AG09309 (cell line): Measurements from ENCODE around the gene GPR15LG.
"Not testable (repeated sequence)": the region's sequence is repeated elsewhere in the genome, so short reads cannot be mapped to it uniquely, and the experiment has no call there.

Source experiments
- DNase-seq: peaks from one replicate; pipeline ENCODE4 v3.0.0-alpha.2; 2010; ENCODE audit warnings: low read depth
- H3K4me3 ChIP-seq: 2 replicates; pipeline ENCODE4 v1.5.1; 2011; ENCODE audit warnings: mild to moderate bottlenecking, low read depth, low read length, moderate library complexity; ENCODE audit not compliant: control insufficient read depth
- TF ChIP-seq, protein P1 (sequence below): IDR thresholded peaks from 2 replicates; pipeline ENCODE4 v1.5.1; 2011; ENCODE audit warnings: mild to moderate bottlenecking, low read depth, low read length, inconsistent platforms; ENCODE audit not compliant: insufficient read depth, control insufficient read depth; ENCODE audit errors: missing control alignments

Gene GPR15LG

DNA sequence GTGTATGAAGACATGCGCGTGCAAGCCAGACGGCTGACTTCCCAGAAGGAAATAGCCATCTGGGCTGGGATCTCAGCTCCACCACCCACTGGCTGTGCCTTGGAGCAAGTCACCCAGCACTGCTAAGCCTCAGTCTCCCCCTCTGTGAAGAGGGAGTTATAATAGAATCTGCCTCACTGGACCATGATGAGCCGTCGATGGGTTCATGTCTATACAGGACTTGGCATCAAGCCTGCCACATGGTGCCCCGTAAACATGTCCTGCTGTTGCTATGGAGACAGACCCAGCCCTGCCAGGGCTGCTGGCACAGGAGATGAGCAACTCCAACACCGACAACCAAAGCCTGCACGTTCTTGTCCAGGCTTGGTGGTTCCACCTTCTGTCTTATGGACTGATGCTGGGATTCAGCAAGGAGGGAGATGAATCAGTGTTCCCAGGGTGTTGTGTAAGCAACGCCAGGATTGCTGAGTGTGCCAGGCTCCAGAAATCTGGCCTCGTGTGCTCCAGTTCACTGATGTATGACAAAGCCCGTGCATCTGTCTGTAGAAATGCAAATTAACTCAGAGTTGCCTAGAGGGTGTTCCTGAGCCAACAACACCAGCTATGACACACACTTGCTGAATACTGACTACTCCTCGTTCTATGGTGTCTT, 5.6 kb downstream of the GPR15LG start:
- TF ChIP-seq, protein P1, sequence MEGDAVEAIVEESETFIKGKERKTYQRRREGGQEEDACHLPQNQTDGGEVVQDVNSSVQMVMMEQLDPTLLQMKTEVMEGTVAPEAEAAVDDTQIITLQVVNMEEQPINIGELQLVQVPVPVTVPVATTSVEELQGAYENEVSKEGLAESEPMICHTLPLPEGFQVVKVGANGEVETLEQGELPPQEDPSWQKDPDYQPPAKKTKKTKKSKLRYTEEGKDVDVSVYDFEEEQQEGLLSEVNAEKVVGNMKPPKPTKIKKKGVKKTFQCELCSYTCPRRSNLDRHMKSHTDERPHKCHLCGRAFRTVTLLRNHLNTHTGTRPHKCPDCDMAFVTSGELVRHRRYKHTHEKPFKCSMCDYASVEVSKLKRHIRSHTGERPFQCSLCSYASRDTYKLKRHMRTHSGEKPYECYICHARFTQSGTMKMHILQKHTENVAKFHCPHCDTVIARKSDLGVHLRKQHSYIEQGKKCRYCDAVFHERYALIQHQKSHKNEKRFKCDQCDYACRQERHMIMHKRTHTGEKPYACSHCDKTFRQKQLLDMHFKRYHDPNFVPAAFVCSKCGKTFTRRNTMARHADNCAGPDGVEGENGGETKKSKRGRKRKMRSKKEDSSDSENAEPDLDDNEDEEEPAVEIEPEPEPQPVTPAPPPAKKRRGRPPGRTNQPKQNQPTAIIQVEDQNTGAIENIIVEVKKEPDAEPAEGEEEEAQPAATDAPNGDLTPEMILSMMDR: no peak
- no peak overlapping the region for H3K4me3 ChIP-seq
- peak; percentile 34 for DNase-seq

DNA sequence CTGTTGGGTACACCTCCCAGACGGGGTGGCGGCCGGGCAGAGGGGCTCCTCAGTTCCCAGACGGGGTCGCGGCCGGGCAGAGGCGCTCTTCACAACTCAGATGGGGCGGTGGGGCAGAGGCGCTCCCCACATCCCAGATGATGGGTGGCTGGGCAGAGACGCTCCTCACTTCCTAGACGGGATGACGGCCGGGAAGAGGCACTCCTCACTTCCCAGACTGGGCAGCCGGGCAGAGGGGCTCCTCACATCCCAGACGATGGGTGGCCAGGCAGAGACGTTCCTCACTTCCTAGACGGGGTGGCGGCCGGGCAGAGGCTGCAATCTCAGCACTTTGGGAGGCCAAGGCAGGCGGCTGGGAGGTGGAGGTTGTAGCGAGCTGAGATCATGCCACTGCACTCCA, 6.8 kb downstream of the GPR15LG start:
- H3K4me3 ChIP-seq, DNase-seq: not testable (repeated sequence)

DNA sequence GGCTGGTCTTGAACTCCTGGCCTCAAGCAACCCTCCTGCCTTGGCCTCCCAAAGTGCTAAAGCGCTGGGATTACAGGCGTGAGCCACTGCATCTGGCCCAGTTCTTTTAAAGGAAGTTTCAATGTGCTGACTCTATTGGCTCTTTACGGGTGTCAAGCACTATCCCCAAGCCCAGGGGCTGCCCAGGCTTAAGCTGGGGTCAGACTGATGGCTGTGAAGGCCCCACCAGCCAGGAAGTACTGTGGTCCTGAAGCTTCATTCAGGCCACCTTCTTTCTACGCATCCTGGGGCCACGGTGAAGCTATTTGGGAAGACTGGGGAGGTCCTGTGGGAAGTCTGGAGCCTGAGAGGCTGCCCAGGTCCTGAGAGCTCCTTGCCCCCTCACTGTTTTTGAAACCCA, 8.0 kb downstream of the GPR15LG start:
- no peak overlapping the region for H3K4me3 ChIP-seq
- no peak for DNase-seq
- TF ChIP-seq, protein P1: no peak

DNA sequence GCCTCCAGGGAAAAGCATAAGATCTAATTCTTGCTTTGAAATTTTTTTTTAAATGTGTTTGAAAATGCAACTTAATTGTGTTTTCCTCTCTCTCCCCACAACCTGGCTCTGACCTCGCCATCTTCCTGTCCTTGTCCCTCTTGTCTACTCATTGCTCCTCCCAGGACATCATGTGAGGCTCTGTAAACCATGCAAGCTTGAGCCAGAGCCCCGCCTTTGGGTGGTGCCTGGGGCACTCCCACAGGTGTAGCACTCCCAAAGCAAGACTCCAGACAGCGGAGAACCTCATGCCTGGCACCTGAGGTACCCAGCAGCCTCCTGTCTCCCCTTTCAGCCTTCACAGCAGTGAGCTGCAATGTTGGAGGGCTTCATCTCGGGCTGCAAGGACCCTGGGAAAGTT, 10.9 kb downstream of the GPR15LG start:
- TF ChIP-seq, protein P1: no peak
- DNase-seq: no peak
- no peak overlapping the region for H3K4me3 ChIP-seq

DNA sequence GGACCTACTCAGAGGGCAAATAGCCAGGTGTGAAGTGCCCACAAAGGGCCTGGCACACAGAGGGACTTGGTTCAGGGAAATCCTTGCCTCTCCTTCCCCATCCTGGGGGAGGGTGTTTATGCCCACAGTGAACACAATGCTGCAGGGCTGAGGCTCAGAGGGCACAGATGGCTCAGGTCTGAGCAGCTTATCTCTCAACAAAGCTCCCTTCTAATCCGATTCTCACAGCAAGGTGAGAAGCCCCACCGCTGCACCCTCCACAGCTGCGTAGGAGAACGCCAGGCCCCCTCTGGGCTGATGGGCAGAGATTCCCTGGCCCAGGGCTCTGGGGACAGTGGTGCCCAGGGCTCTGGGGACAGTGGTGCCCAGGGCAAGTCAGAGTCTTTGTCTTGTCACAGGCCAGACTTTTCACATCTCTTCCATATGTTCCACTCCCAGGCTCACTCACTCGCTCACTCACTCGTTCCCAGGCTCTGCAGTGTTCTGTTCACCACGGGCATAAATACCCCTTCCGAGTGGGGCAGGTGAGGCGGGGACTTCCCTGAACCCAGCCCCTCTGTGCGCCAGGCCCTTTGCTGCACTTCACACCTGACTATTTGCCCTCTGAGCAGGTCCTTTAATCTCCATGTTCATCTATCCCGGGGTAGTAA, 12.1 kb downstream of the GPR15LG start:
- TF ChIP-seq, protein P1: no peak
- H3K4me3 ChIP-seq: no peak overlapping the region
- DNase-seq: no peak

DNA sequence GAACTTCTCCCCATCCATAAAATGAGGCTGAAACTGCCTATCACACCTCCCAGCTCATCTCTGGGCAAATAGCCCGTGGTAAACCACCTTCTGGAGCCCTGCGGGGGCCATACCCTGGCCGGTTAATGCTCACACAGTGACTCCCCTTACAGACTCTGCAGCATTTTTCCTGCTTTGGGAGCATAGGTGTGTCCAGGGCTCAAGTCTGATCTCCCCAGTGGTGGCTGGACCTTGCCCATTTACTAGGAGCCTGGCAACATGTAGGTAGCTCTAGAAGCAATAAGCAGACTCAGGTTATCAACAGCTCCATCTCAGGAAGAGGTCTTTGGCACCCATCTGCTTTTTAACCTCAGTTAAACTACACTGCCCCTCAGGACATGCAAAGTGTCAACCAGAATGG, 15.2 kb downstream of the GPR15LG start:
- TF ChIP-seq, protein P1: no peak
- no peak overlapping the region for H3K4me3 ChIP-seq
- DNase-seq: no peak

DNA sequence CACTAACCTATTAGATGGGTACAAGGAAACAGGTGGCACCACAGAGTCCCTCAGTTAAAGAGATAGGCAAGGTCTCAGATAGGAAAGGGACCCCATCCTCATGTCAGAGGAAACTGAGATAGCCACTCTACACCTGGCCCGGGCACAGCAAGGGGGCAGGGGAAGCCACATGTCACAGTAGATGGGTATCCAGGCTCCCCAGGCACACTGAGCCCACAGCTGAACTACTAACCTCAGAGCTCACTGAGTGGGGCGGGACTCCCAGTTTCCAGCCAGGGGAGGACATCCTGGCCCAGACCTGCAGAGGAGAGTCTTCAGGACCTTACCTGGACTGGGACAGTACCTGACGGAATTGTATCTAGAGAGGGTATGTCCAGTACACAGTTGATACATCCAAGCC, 17.0 kb downstream of the GPR15LG start:
- DNase-seq: no peak
- H3K4me3 ChIP-seq: no peak overlapping the region
- TF ChIP-seq, protein P1: no peak
